Mesenchymal stem cell (in vitro differentiated cells and primary cell): ENCODE data around the gene MAP7.

ENCODE experiments used
- DNase-seq: peaks from one replicate; pipeline ENCODE4 v3.0.0-alpha.2; 2013
- H2AFZ ChIP-seq: one replicate; pipeline ENCODE4 v1.6.1; 2013; ENCODE audit warnings: low read depth, mild to moderate bottlenecking, control low read depth, inconsistent platforms, low read length, moderate library complexity
- H2AK5ac ChIP-seq: 2 replicates; pipeline ENCODE4 v1.6.1; 2013; ENCODE audit warnings: low read length, moderate library complexity, mild to moderate bottlenecking, inconsistent platforms; ENCODE audit not compliant: severe bottlenecking
- H2BK120ac ChIP-seq: one replicate; pipeline ENCODE4 v1.6.1; 2013; ENCODE audit warnings: low read depth, mild to moderate bottlenecking, inconsistent platforms, low read length, moderate library complexity
- H2BK12ac ChIP-seq, 2 experiments: one replicate each; pipeline ENCODE4 v1.6.1; 2013; ENCODE audit warnings: inconsistent platforms in 2 of 2, low read length in 2 of 2, mild to moderate bottlenecking in 2 of 2, moderate library complexity in 2 of 2, control low read depth in 1 of 2
- H2BK15ac ChIP-seq: one replicate; pipeline ENCODE4 v1.6.1; 2013; ENCODE audit warnings: mild to moderate bottlenecking, low read depth, inconsistent platforms; ENCODE audit not compliant: poor library complexity, severe bottlenecking
- H2BK5ac ChIP-seq: 2 replicates; pipeline ENCODE4 v1.6.1; 2013; ENCODE audit warnings: low read depth, mild to moderate bottlenecking, low read length, control low read depth, inconsistent platforms; ENCODE audit not compliant: poor library complexity, severe bottlenecking
- H3K14ac ChIP-seq, 2 experiments: one replicate each; pipeline ENCODE4 v1.6.1; 2013; ENCODE audit warnings: inconsistent platforms in 2 of 2, low read length in 2 of 2, control low read depth in 1 of 2, mild to moderate bottlenecking in 1 of 2, moderate library complexity in 1 of 2
- H3K18ac ChIP-seq, 2 experiments: one replicate each; pipeline ENCODE4 v1.6.1; 2013; ENCODE audit warnings: inconsistent platforms in 2 of 2, low read length in 2 of 2, control low read depth in 1 of 2, low read depth in 1 of 2, mild to moderate bottlenecking in 1 of 2
- H3K23ac ChIP-seq, 2 experiments: one replicate each; pipeline ENCODE4 v1.6.1; 2013; ENCODE audit warnings: inconsistent platforms in 2 of 2, low read length in 2 of 2, mild to moderate bottlenecking in 2 of 2, moderate library complexity in 2 of 2, control low read depth in 1 of 2
- H3K27ac ChIP-seq: 2 replicates; pipeline ENCODE4 v1.5.1; 2013; ENCODE audit warnings: mild to moderate bottlenecking, moderate library complexity, low read length, control low read depth, inconsistent platforms; ENCODE audit not compliant: poor library complexity, severe bottlenecking
- H3K27me3 ChIP-seq, 2 experiments: 2 replicates each; pipeline versions ENCODE4 v1.6.1 to v1.7.0; 2013; ENCODE audit warnings: low read length in 2 of 2, mild to moderate bottlenecking in 2 of 2, moderate library complexity in 2 of 2, control low read depth in 1 of 2, inconsistent platforms in 1 of 2; ENCODE audit not compliant: control insufficient read depth in 1 of 2, insufficient read depth in 1 of 2
- H3K36me3 ChIP-seq, 2 experiments: 2 replicates each; pipeline versions ENCODE4 v1.6.1 to v1.7.0; 2013; ENCODE audit warnings: low read length in 2 of 2, control low read depth in 1 of 2, inconsistent platforms in 1 of 2, low read depth in 1 of 2, mild to moderate bottlenecking in 1 of 2; ENCODE audit not compliant: insufficient read depth in 2 of 2, control insufficient read depth in 1 of 2
- H3K4ac ChIP-seq, 2 experiments: one replicate each; pipeline ENCODE4 v1.6.1; 2013; ENCODE audit warnings: inconsistent platforms in 2 of 2, low read length in 2 of 2, mild to moderate bottlenecking in 2 of 2, moderate library complexity in 2 of 2, control low read depth in 1 of 2, low read depth in 1 of 2
- H3K4me1 ChIP-seq: 2 replicates; pipeline ENCODE4 v1.6.1; 2013; ENCODE audit warnings: low read depth, low read length, control low read depth; ENCODE audit not compliant: control insufficient read depth, insufficient read depth
- H3K4me2 ChIP-seq: 2 replicates; pipeline ENCODE4 v1.6.1; 2013; ENCODE audit warnings: low read length, mild to moderate bottlenecking, inconsistent platforms; ENCODE audit not compliant: poor library complexity, severe bottlenecking
- H3K4me3 ChIP-seq, 2 experiments: 2 replicates each; pipeline versions ENCODE4 v1.5.1 to v1.7.0; 2013; ENCODE audit warnings: low read length in 2 of 2, mild to moderate bottlenecking in 2 of 2, control low read depth in 1 of 2, low read depth in 1 of 2; ENCODE audit not compliant: insufficient read depth in 1 of 2
- H3K79me1 ChIP-seq: replicated peaks from 2 replicates; pipeline ENCODE4 v1.6.1; 2013; ENCODE audit warnings: mild to moderate bottlenecking, control low read depth, low read length, inconsistent platforms; ENCODE audit not compliant: poor library complexity, severe bottlenecking
- H3K9ac ChIP-seq: 2 replicates; pipeline ENCODE4 v1.7.0; 2013; ENCODE audit warnings: mild to moderate bottlenecking, low read length, moderate library complexity
- H3K9me3 ChIP-seq: 2 replicates; pipeline ENCODE4 v1.7.0; 2013; ENCODE audit warnings: mild to moderate bottlenecking, low read length; ENCODE audit not compliant: control insufficient read depth
- H4K8ac ChIP-seq: one replicate; pipeline ENCODE4 v1.6.1; 2013; ENCODE audit warnings: inconsistent platforms, mild to moderate bottlenecking, low read length, moderate library complexity
- H4K91ac ChIP-seq: one replicate; pipeline ENCODE4 v1.6.1; 2013; ENCODE audit warnings: mild to moderate bottlenecking, low read length, inconsistent platforms
- WGBS: methylation state at CpG from one replicate; pipeline ENCODE4 v1.1.7; 2013; ENCODE audit warnings: mixed read lengths; 5-methylcytosine and 5-hydroxymethylcytosine counted together

Gene MAP7

DNA sequence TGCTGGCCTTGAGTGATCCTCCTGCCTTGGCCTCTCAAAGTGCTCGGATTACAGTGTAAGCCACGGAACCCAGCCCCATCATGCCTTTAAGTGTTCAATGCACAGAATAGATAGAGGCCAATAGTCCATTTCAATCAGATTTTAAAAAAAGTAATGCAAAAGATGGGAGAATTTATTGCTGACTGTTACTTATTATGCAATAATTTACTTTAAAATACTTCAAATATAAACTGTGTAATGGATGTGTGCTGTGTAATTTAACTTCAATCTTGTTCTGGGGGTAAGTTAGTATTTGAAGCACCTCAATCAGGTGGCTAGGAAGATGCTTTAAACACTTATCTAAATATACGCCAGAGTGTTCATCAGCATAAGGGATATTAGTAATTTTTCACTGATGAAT is 208.9 kb downstream of the MAP7 start:
- no peak overlapping the region for H3K27ac ChIP-seq
- no peak overlapping the region for H2AFZ ChIP-seq
- WGBS, result no CpG with 5 or more reads among the region's 3 CpGs

DNA sequence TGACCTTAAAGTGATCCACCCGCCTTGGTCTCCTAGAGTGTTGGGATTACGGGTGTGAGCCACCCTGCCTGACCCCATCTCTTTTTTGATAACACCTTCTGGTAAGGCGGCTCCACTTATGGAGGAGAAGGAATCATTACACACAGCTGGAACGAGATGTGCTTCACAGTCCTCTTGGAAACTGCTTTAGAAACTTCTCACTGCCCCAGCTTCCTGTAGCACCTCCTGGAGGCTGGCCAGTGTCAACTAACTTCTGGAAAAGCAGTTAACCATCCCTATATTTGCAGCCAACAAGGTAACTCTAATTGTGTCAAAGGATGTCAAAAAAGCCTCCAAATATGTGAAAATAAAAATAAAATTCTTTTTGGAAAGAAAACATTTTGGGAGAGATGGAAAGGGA is 211.7 kb downstream of the MAP7 start:
- Histone ChIP-seq H3K4me3 (no peak overlapping the region), H3K9me3 (no peaks in the 10 kb centered on the region), H3K18ac (no peak overlapping the region), H3K27me3 (peaks cover 0 to 4% of the 10 kb centered on the region in 2 experiments), H2BK120ac (no peak overlapping the region), H3K4me2 (no peak overlapping the region), H3K27ac (no peak overlapping the region), H2AK5ac (no peak overlapping the region), H3K4me1 (no peaks in the 10 kb centered on the region), H3K14ac (no peak overlapping the region), H3K9ac (no peak overlapping the region), H4K8ac (no peak overlapping the region), H3K23ac (no peak overlapping the region), H3K4ac (no peak overlapping the region), H2BK15ac (no peak overlapping the region), H4K91ac (no peak overlapping the region), H3K79me1 (no peaks in the 10 kb centered on the region), H2AFZ (no peak overlapping the region), H2BK12ac (no peak overlapping the region), H2BK5ac (no peak overlapping the region), H3K36me3 (no peaks in the 10 kb centered on the region)
- DNase-seq, result no peak
- WGBS, result 95% methylated on average over 4 of the region's 4 CpGs

More for the DNA sequence above, 208.9 kb downstream of the MAP7 start:
- no peaks in the 10 kb centered on the region for H3K27me3 ChIP-seq
- no peaks in the 10 kb centered on the region for H3K36me3 ChIP-seq
- H2BK15ac ChIP-seq, result no peak overlapping the region
- H3K9me3 ChIP-seq, result no peaks in the 10 kb centered on the region
- no peak overlapping the region for H2BK5ac ChIP-seq
- no peak overlapping the region for H3K14ac ChIP-seq
- H2BK12ac ChIP-seq, result no peak overlapping the region
- no peak overlapping the region for H2BK120ac ChIP-seq
- H3K79me1 ChIP-seq, result no peaks in the 10 kb centered on the region
- no peak overlapping the region for H4K91ac ChIP-seq
- H3K4ac ChIP-seq, result no peak overlapping the region
- no peak overlapping the region for H3K9ac ChIP-seq
- no peak overlapping the region for H3K18ac ChIP-seq
- H2AK5ac ChIP-seq, result no peak overlapping the region
- no peak overlapping the region for H4K8ac ChIP-seq
- DNase-seq, result no peak
- H3K4me2 ChIP-seq, result no peak overlapping the region
- no peak overlapping the region for H3K23ac ChIP-seq
- no peak overlapping the region for H3K4me3 ChIP-seq
- H3K4me1 ChIP-seq, result no peaks in the 10 kb centered on the region

DNA sequence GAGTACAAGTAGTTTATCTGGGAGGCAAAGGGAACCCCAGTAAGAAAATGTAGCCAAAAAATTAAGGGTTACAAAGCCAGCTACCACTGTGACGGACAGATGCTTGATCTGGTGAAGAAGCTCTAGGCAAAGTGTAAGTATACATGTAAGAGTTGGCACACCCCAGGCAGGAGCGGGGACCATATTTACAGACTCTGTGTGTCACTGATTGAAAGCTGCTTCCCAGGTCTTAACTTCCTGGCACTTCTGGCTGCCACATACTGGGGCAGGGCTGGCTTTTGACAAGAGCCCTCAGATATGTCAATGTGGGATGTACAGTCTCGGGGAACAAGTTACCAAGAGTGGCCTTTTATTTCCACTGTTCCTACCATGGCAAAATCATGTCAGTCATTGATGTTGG is 212.6 kb downstream of the MAP7 start:
- no peak overlapping the region for H2BK15ac ChIP-seq
- H3K18ac ChIP-seq, result no peak overlapping the region
- H4K8ac ChIP-seq, result no peak overlapping the region
- H3K4ac ChIP-seq, result no peak overlapping the region
- no peak overlapping the region for H2AK5ac ChIP-seq
- no peak overlapping the region for H3K23ac ChIP-seq
- no peaks in the 10 kb centered on the region for H3K9me3 ChIP-seq
- H2BK12ac ChIP-seq, result no peak overlapping the region
- no peaks in the 10 kb centered on the region for H3K79me1 ChIP-seq
- no peaks in the 10 kb centered on the region for H3K4me1 ChIP-seq
- peaks cover 5 to 7% of the 10 kb centered on the region in 2 experiments for H3K27me3 ChIP-seq
- H3K36me3 ChIP-seq, result no peaks in the 10 kb centered on the region
- no peak overlapping the region for H2AFZ ChIP-seq
- no peak overlapping the region for H3K27ac ChIP-seq
- no peak overlapping the region for H3K4me2 ChIP-seq
- no peak overlapping the region for H3K14ac ChIP-seq
- no peak overlapping the region for H3K9ac ChIP-seq
- no peak overlapping the region for H2BK120ac ChIP-seq
- WGBS, result 95% methylated on average over 3 of the region's 3 CpGs
- DNase-seq, result no peak
- H2BK5ac ChIP-seq, result no peak overlapping the region
- H4K91ac ChIP-seq, result no peak overlapping the region
- H3K4me3 ChIP-seq, result no peak overlapping the region

DNA sequence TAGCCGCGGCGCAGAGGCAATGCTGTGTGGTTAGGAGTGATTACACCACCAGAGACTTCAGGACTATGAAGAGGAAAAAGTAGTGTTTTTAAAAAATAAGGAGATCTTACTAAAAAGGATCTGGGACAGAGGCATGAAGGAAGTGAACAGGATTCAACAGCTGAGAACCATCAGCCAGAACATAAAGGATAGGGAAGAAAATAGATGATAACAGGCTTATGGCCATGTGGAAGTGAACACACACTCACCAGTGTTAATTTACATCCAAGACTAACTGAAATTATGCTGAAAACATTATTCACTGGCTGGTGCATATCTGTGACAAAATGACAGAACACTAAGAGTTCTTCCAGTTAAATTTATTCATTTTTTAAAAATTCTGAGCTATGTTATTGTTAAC is 213.1 kb downstream of the MAP7 start:
- Histone ChIP-seq H2BK12ac (no peak overlapping the region), H4K91ac (no peak overlapping the region), H3K23ac (no peak overlapping the region), H3K36me3 (no peaks in the 10 kb centered on the region), H4K8ac (no peak overlapping the region), H3K27me3 (peaks cover 10 to 12% of the 10 kb centered on the region in 2 experiments), H3K4ac (no peak overlapping the region), H3K4me1 (no peaks in the 10 kb centered on the region), H3K18ac (no peak overlapping the region), H3K4me3 (no peak overlapping the region), H3K27ac (no peak overlapping the region), H2AFZ (no peak overlapping the region), H2BK120ac (no peak overlapping the region), H3K9me3 (no peaks in the 10 kb centered on the region), H3K14ac (no peak overlapping the region), H2AK5ac (no peak overlapping the region), H3K4me2 (no peak overlapping the region), H2BK5ac (no peak overlapping the region), H2BK15ac (no peak overlapping the region), H3K9ac (no peak overlapping the region), H3K79me1 (no peaks in the 10 kb centered on the region)
- no peak for DNase-seq
- over 99% methylated on average over 3 of the region's 3 CpGs for WGBS
